C4-2B (cell line): ENCODE results near the gene TNFRSF8.

Experiments used
- CTCF ChIP-seq: fragments of 450-650 bp; conservative IDR thresholded peaks from 2 replicates; pipeline ENCODE4 v1.5.1; 2017; ENCODE audit warnings: mild to moderate bottlenecking
- ZFX ChIP-seq: fragments of 450-650 bp; IDR thresholded peaks from 2 replicates; pipeline ENCODE4 v1.6.1; 2017

- no peak for TF ChIP-seq CTCF
- TF ChIP-seq ZFX: no peak
Observed at GRCh38 chr1:12104417-12104816, 41.3 kb downstream of the TNFRSF8 start.
